Measurements from ENCODE around the gene ZBTB16.

The ZBTB16 gene

GRCh38 chr11:114269498-114269897, 210.0 kb downstream of the ZBTB16 start:
- DNase-seq = no peak

GRCh38 chr11:114270531-114271270, 211.2 kb downstream of the ZBTB16 start:
- DNase-seq = no peak

- no peak for DNase-seq
Measured at GRCh38 chr11:114271316-114271715, 211.8 kb downstream of the ZBTB16 start.

- no peak for DNase-seq
Measured at GRCh38 chr11:114272311-114272710, 212.8 kb downstream of the ZBTB16 start.

GRCh38 chr11:114273071-114273470, 213.6 kb downstream of the ZBTB16 start:
- DNase-seq = no peak

GRCh38 chr11:114273890-114274635, 214.6 kb downstream of the ZBTB16 start:
- DNase-seq = no peak

- DNase-seq = no peak
Measured at GRCh38 chr11:114274637-114275036, 215.1 kb downstream of the ZBTB16 start.

- DNase-seq = no peak
Measured at GRCh38 chr11:114275280-114275679, 215.8 kb downstream of the ZBTB16 start.

GRCh38 chr11:114276077-114276476, 216.6 kb downstream of the ZBTB16 start:
- DNase-seq = no peak

GRCh38 chr11:114277637-114278341, 218.3 kb downstream of the ZBTB16 start:
- no peak for DNase-seq

- no peak for DNase-seq
Measured at GRCh38 chr11:114278342-114279065, 219.0 kb downstream of the ZBTB16 start.

- DNase-seq = no peak
Measured at GRCh38 chr11:114279792-114280546, 220.5 kb downstream of the ZBTB16 start.

- DNase-seq = no peak
Measured at GRCh38 chr11:114280696-114281095, 221.2 kb downstream of the ZBTB16 start.

- DNase-seq = no peak
Measured at GRCh38 chr11:114281388-114281956, 222.0 kb downstream of the ZBTB16 start.

- DNase-seq = no peak
Measured at GRCh38 chr11:114282488-114282887, 223.0 kb downstream of the ZBTB16 start.

- DNase-seq = no peak
Measured at GRCh38 chr11:114283422-114283821, 223.9 kb downstream of the ZBTB16 start.

GRCh38 chr11:114284021-114284420, 224.5 kb downstream of the ZBTB16 start:
- DNase-seq = no peak

- no peak for DNase-seq
Measured at GRCh38 chr11:114284914-114285313, 225.4 kb downstream of the ZBTB16 start.

GRCh38 chr11:114285599-114285998, 226.1 kb downstream of the ZBTB16 start:
- no peak for DNase-seq

- DNase-seq = no peak
Measured at GRCh38 chr11:114286229-114286628, 226.7 kb downstream of the ZBTB16 start.

- DNase-seq = no peak
Measured at GRCh38 chr11:114287154-114287553, 227.6 kb downstream of the ZBTB16 start.

- DNase-seq = no peak
Measured at GRCh38 chr11:114288136-114288535, 228.6 kb downstream of the ZBTB16 start.
